ENCODE measurements around the gene NMB. TPM values are rescaled to one million over a fixed set of nuclear protein-coding genes. Genes with fewer than 3 reads are reported as not detected.
A peak's percentile ranks its signal among the peaks of the same experiment; 100 is the strongest.

NMB gene
- total and polyA plus RNA-seq, 2 of the 13 experiments (the other 11 are each of a cell fraction or from before 2014, with no cell fraction given) = 10.4 to 25.4 TPM

DNA sequence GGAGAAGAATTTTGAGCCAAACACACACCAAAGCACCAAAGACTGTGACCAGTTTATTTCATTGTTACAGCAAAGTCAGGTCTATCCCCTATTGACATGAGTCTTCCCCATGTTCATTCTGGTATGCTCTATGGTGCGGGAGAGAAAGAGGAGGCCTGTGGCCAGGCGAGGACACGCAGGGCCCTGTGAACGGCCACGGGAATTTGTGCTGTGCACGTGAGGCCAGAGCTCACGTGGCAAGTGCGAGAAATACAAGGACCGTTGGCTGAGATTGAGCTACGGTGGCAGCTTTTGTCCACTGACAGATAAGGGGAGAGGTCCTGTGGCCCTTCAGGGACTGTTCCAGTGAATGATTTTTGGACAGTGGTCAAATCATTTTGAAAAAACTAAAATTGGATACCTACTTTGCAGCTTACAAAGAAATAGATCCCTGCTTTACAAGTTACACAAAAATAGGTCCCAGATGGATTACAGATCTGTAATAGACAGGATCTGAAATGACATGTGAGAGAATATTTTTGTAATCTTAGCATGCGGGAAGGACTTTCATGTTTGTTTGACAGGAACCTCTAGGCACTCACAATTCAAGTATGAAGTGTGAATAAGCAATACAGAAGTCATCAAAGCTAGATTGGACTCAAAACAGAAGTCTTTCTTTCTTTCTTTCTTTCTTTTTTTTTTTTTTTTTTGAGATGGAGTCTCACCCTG is 48.0 kb downstream of the NMB start:
- Histone ChIP-seq H3K79me2 (ENCODE audit: insufficient read depth, low read length) (peaks cover 49% of the 10 kb centered on the region), H3K36me3 (replicated peaks in 1 of 2; ENCODE audit: control insufficient read depth in 1 of 2, insufficient read depth in 2 of 2, low read length in 2 of 2) (peaks cover 7 to 11% of the 10 kb centered on the region in 2 experiments), H3K4me2 (ENCODE audit: low read depth, low read length) (no peak overlapping the region), H3K9me3 (ENCODE audit: low read length) (no peaks in the 10 kb centered on the region), H2AFZ (ENCODE audit: low read length) (no peak overlapping the region), H4K20me1 (ENCODE audit: insufficient read depth, low read length) (no peaks in the 10 kb centered on the region), H3K4me1 (ENCODE audit: insufficient read depth, low read length) (peaks cover 52% of the 10 kb centered on the region), H3K4me3 (replicated peaks in 1 of 3; ENCODE audit: insufficient read depth in 1 of 3, low read depth in 2 of 3, low read length in 3 of 3) (no peak overlapping the region), H3K9ac (ENCODE audit: insufficient read depth, low read depth, low read length) (no peak overlapping the region), H3K27me3 (ENCODE audit: control insufficient read depth in 1 of 2, insufficient read depth in 2 of 2, low read length in 2 of 2) (no peaks in the 10 kb centered on the region), H3K27ac (ENCODE audit: extremely low read length, insufficient read depth, low read length) (peak overlapping the region; percentile 13)
- over 99% methylated on average over 11 of the region's 11 CpGs for WGBS (ENCODE audit: low lambda C conversion rate)
- TF ChIP-seq ZNF512 (CRISPR knock-in tag; IDR thresholded peaks at IDR 0.05) = no peak
- TF ChIP-seq, protein P1, sequence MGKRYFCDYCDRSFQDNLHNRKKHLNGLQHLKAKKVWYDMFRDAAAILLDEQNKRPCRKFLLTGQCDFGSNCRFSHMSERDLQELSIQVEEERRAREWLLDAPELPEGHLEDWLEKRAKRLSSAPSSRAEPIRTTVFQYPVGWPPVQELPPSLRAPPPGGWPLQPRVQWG (CRISPR knock-in tag; IDR thresholded peaks at IDR 0.05; ENCODE audit: borderline replicate concordance, low read depth) = no peak
- ChIA-PET POLR2A (interaction anchor here (2.1 to 7.1 kb wide), 2 partner anchors 20 to 44 kb away, joined by 7 to 94 read pairs; partner anchors contain the start of gene WDR73), CTCF (ENCODE audit: low intra/inter-chr PET ratio, low total read pairs) (no interaction called here)
- FAIRE-seq (no peak), DNase-seq (ENCODE audit: low spot score) (no peak), ATAC-seq (no peak)
- in situ Hi-C loops (cut with HindIII; ENCODE audit: extremely low pct_ligation_motif_present, low pct_unique_long_range_greater_than_20kb) (no loop called here), intact Hi-C loops (cut with micrococcal nuclease; ENCODE audit: unreplicated experiment) (no loop called here)
- BruUV-seq (replicated peaks) = no TSS peak

DNA sequence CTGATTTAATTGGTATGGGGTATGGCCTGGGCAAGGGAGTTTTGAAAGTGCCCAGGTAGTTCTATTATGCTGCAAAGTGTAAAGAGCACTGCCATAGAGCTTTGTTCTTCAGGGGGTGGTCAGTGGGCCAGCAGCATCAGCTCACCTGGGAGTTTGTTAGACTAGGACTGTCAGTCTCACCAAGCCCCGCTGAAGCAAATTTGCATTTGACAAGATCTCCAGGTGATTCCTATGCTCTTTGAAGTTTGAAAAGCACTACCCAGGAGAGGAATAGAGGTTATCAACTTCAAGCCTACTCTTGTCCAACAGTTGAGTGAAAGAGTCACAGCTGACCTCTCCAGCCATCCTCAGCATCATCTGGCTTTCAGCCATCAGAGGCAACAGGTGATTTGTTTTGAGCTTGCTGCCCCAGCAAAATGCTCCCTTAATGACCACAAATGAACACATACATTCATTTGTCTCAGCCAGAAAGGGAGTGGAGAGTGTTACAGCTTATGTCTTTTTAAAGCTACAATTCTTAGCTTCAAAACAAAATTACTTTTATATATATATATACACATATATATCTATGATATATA is 49.2 kb downstream of the NMB start:
- H4K20me1 ChIP-seq (ENCODE audit: insufficient read depth, low read length) = no peaks in the 10 kb centered on the region
- H3K79me2 ChIP-seq (ENCODE audit: insufficient read depth, low read length) = peaks cover 58% of the 10 kb centered on the region
- FAIRE-seq = no peak
- no peak overlapping the region for H3K9ac ChIP-seq (ENCODE audit: insufficient read depth, low read depth, low read length)
- intact Hi-C loops (cut with micrococcal nuclease; ENCODE audit: unreplicated experiment) = no loop called here
- CTCF ChIA-PET (ENCODE audit: low intra/inter-chr PET ratio, low total read pairs) = no interaction called here
- H3K4me3 ChIP-seq (replicated peaks in 1 of 3; ENCODE audit: insufficient read depth in 1 of 3, low read depth in 2 of 3, low read length in 3 of 3) = no peak overlapping the region
- no peak overlapping the region for H3K27ac ChIP-seq (ENCODE audit: extremely low read length, insufficient read depth, low read length)
- ATAC-seq = no peak
- POLR2A ChIA-PET = interaction anchor here (1.3 to 7.1 kb wide), 4 partner anchors 15 to 45 kb away, joined by 4 to 94 read pairs (median 8); partner anchors contain the start of gene WDR73
- BruUV-seq (replicated peaks) = no TSS peak
- H3K36me3 ChIP-seq (replicated peaks in 1 of 2; ENCODE audit: control insufficient read depth in 1 of 2, insufficient read depth in 2 of 2, low read length in 2 of 2) = peaks cover 8 to 16% of the 10 kb centered on the region in 2 experiments
- in situ Hi-C loops (cut with HindIII; ENCODE audit: extremely low pct_ligation_motif_present, low pct_unique_long_range_greater_than_20kb) = no loop called here
- H3K4me1 ChIP-seq (ENCODE audit: insufficient read depth, low read length) = peaks cover 64% of the 10 kb centered on the region
- H3K4me2 ChIP-seq (ENCODE audit: low read depth, low read length) = no peak overlapping the region
- H3K9me3 ChIP-seq (ENCODE audit: low read length) = no peaks in the 10 kb centered on the region
- no peaks in the 10 kb centered on the region for H3K27me3 ChIP-seq (ENCODE audit: control insufficient read depth in 1 of 2, insufficient read depth in 2 of 2, low read length in 2 of 2)
- H2AFZ ChIP-seq (ENCODE audit: low read length) = no peak overlapping the region
- TF ChIP-seq ZSCAN12 (CRISPR knock-in tag; IDR thresholded peaks at IDR 0.05) = no peak
- TF ChIP-seq NAIF1 (CRISPR knock-in tag; IDR thresholded peaks at IDR 0.05; ENCODE audit: borderline replicate concordance) = no peak
- no peak for TF ChIP-seq NFE2 (CRISPR knock-in tag; IDR thresholded peaks at IDR 0.05)
- TF ChIP-seq MAFG (CRISPR knock-in tag; IDR thresholded peaks at IDR 0.05) = no peak
- DNase-seq (ENCODE audit: low spot score) = no peak
- WGBS (ENCODE audit: low lambda C conversion rate) = 50% methylated on average over 1 of the region's 1 CpG
